CD4-positive, alpha-beta memory T cell (primary cell): Measurements from ENCODE around the gene KCTD21. TPM values are rescaled to one million over a fixed set of nuclear protein-coding genes. Genes with fewer than 3 reads are reported as not detected.

Experiments
- CTCF ChIA-PET: fragments of 350-600 bp; sonication (Branson Sonifier 250); formaldehyde crosslinking; loops from one replicate; lab custom pipeline; 2021; ENCODE audit warnings: inconsistent platforms; ENCODE audit not compliant: partially characterized antibody; lab: Charles Lee
- POLR2A ChIA-PET: fragments of 350-600 bp; sonication (Branson Sonifier 250); formaldehyde crosslinking; loops from one replicate; lab custom pipeline; 2021; ENCODE audit not compliant: partially characterized antibody; lab: Charles Lee
- DNase-seq, 5 donors: peaks; one replicate each; pipeline versions ENCODE4 v3.0.0 to v3.0.0-alpha.2; 2020 to 2022; ENCODE audit warnings: mixed read lengths in 1 of 5
- H3K27ac ChIP-seq: one replicate; pipeline ENCODE4 v1.7.0; 2013; ENCODE audit warnings: low read depth, low read length
- H3K27me3 ChIP-seq: 2 replicates; pipeline ENCODE4 v1.7.0; 2013; ENCODE audit warnings: mild to moderate bottlenecking, low read length, moderate library complexity; ENCODE audit not compliant: insufficient read depth
- H3K36me3 ChIP-seq: 2 replicates; pipeline ENCODE4 v1.7.0; 2013; ENCODE audit warnings: mild to moderate bottlenecking, low read length, moderate library complexity; ENCODE audit not compliant: insufficient read depth
- H3K4me1 ChIP-seq: 2 replicates; pipeline ENCODE4 v1.7.0; 2013; ENCODE audit warnings: mild to moderate bottlenecking, low read length, moderate library complexity; ENCODE audit not compliant: insufficient read depth
- H3K4me3 ChIP-seq, 2 donors: one replicate each; pipeline ENCODE4 v1.7.0; 2013; ENCODE audit warnings: low read length in 2 of 2, mild to moderate bottlenecking in 1 of 2
- H3K9me3 ChIP-seq, 2 donors: one replicate each; pipeline ENCODE4 v1.7.0; 2013; ENCODE audit warnings: low read length in 2 of 2, control low read depth in 1 of 2; ENCODE audit not compliant: control insufficient read depth in 1 of 2
- H3K27ac Mint-ChIP-seq, 7 donors: one replicate each; pipeline ENCODE4 v1.8.0; 2020 to 2021; ENCODE audit warnings: mixed read lengths in 7 of 7, mild to moderate bottlenecking in 6 of 7, inconsistent platforms in 3 of 7, moderate library complexity in 3 of 7
- H3K27me3 Mint-ChIP-seq, 2 donors: one replicate each; pipeline ENCODE4 v1.8.0; 2020 to 2021; ENCODE audit warnings: mixed read lengths in 2 of 2
- H3K36me3 Mint-ChIP-seq, 2 donors: one replicate each; pipeline ENCODE4 v1.8.0; 2020 to 2021; ENCODE audit warnings: mixed read lengths in 2 of 2, inconsistent platforms in 1 of 2, mild to moderate bottlenecking in 1 of 2
- H3K4me1 Mint-ChIP-seq, 4 donors: one replicate each; pipeline ENCODE4 v1.8.0; 2020 to 2021; ENCODE audit warnings: mixed read lengths in 4 of 4, mild to moderate bottlenecking in 1 of 4
- H3K4me3 Mint-ChIP-seq, 8 donors: one replicate each; pipeline ENCODE4 v1.8.0; 2020 to 2021; ENCODE audit warnings: mixed read lengths in 8 of 8, mild to moderate bottlenecking in 7 of 8, moderate library complexity in 6 of 8, inconsistent platforms in 3 of 8
- H3K9me3 Mint-ChIP-seq, 8 donors: one replicate each; pipeline ENCODE4 v1.8.0; 2020 to 2021; ENCODE audit warnings: mixed read lengths in 8 of 8, mild to moderate bottlenecking in 5 of 8, inconsistent platforms in 3 of 8, moderate library complexity in 1 of 8
- intact Hi-C: fragments of 100-400 bp; cut with micrococcal nuclease; formaldehyde crosslinking; loops from one replicate; pipeline ENCODE4 v1.15.1; 2023
- polyA plus RNA-seq, 2 donors: library from polyadenylated mRNA; unstranded; fragments of 300-500 nt; fragmentation: Illumina TruSeq; gene quantifications; one replicate each; pipeline ENCODE4 v1.2.3, GENCODE V29; 2021
- total RNA-seq, 2 experiments: library from RNA; stranded (reverse); gene quantifications; one replicate each; pipeline ENCODE4 v1.2.3, GENCODE V29; 2021

KCTD21 gene
- total and polyA plus RNA-seq, 4 experiments from 2014 or later: 0.88 to 8.6 (median 5.3) TPM

GRCh38 chr11:78138291-78138690, 50.1 kb downstream of the KCTD21 start:
- Mint-ChIP-seq H3K27me3 (no peaks in the 10 kb centered on the region), H3K36me3 (peaks cover 18 to 24% of the 10 kb centered on the region in 2 donors), H3K4me1 (peaks cover 22 to 37% (median 31%) of the 10 kb centered on the region in 4 donors), H3K9me3 (no peaks in the 10 kb centered on the region), H3K27ac (peak overlapping the region; percentile 53 to 91 (median 77)), H3K4me3 (peak overlapping the region; percentile 61 to 97 (median 83))
- ChIA-PET POLR2A (interaction anchor here (1.5 to 2.9 kb wide), 5 partner anchors 51 to 437 kb away, joined by 12 to 29 read pairs (median 16); partner anchors contain the start of genes GAB2, INTS4, KCTD21 and NARS2), CTCF (interaction anchor here (1.2 to 1.6 kb wide), 2 partner anchors 15 to 277 kb away, joined by 4 to 8 read pairs; no protein-coding TSS in a partner anchor)
- no peak overlapping the region for H3K4me3 ChIP-seq
- no peaks in the 10 kb centered on the region for H3K36me3 ChIP-seq
- intact Hi-C loops: loop anchor here (2.0 kb wide), 2 partner anchors 279 to 437 kb away; partner anchors contain the start of genes GAB2 and NARS2
- no peaks in the 10 kb centered on the region for H3K27me3 ChIP-seq
- no peak overlapping the region for H3K27ac ChIP-seq
- no peak for DNase-seq
- no peaks in the 10 kb centered on the region for H3K9me3 ChIP-seq
- peaks cover 21% of the 10 kb centered on the region for H3K4me1 ChIP-seq

GRCh38 chr11:78132475-78132874, 56.0 kb downstream of the KCTD21 start:
- DNase-seq: no peak
- no peak overlapping the region for H3K27ac ChIP-seq
- Mint-ChIP-seq H3K4me3 (no peak overlapping the region), H3K4me1 (peaks cover 6 to 13% (median 8%) of the 10 kb centered on the region in 4 donors), H3K36me3 (peaks cover 11 to 22% of the 10 kb centered on the region in 2 donors), H3K9me3 (no peaks in the 10 kb centered on the region), H3K27ac (peak overlapping the region in 1 of 7 donors; percentile 54), H3K27me3 (no peaks in the 10 kb centered on the region)
- H3K27me3 ChIP-seq: no peaks in the 10 kb centered on the region
- CTCF ChIA-PET: interaction anchor here (0.6 kb wide), 1 partner anchor 27 kb away, joined by 3 read pairs; no protein-coding TSS in a partner anchor
- no peaks in the 10 kb centered on the region for H3K9me3 ChIP-seq
- POLR2A ChIA-PET: no interaction called here
- H3K4me3 ChIP-seq: no peak overlapping the region
- H3K4me1 ChIP-seq: no peaks in the 10 kb centered on the region
- no peaks in the 10 kb centered on the region for H3K36me3 ChIP-seq
- intact Hi-C loops: no loop called here

GRCh38 chr11:78131956-78132355, 56.5 kb downstream of the KCTD21 start:
- peak overlapping the region in 3 of 7 donors; percentile 4 to 54 (median 14) for H3K27ac Mint-ChIP-seq
- no peaks in the 10 kb centered on the region for H3K4me1 ChIP-seq
- ChIA-PET POLR2A (no interaction called here), CTCF (interaction anchor here (0.6 kb wide), 1 partner anchor 26 kb away, joined by 3 read pairs; no protein-coding TSS in a partner anchor)
- H3K4me3 ChIP-seq: no peak overlapping the region
- no peaks in the 10 kb centered on the region for H3K27me3 ChIP-seq
- intact Hi-C loops: no loop called here
- H3K27me3 Mint-ChIP-seq: no peaks in the 10 kb centered on the region
- no peak overlapping the region for H3K27ac ChIP-seq
- no peaks in the 10 kb centered on the region for H3K36me3 ChIP-seq
- no peaks in the 10 kb centered on the region for H3K9me3 ChIP-seq
- H3K4me3 Mint-ChIP-seq: no peak overlapping the region
- H3K36me3 Mint-ChIP-seq: peaks cover 9 to 17% of the 10 kb centered on the region in 2 donors
- no peak for DNase-seq
- no peaks in the 10 kb centered on the region for H3K9me3 Mint-ChIP-seq
- peaks cover 4 to 9% (median 5%) of the 10 kb centered on the region in 4 donors for H3K4me1 Mint-ChIP-seq

GRCh38 chr11:78127403-78127802, 61.0 kb downstream of the KCTD21 start:
- Histone ChIP-seq H3K9me3 (no peaks in the 10 kb centered on the region), H3K27ac (no peak overlapping the region), H3K4me1 (no peaks in the 10 kb centered on the region), H3K27me3 (no peaks in the 10 kb centered on the region), H3K36me3 (peaks cover 4% of the 10 kb centered on the region), H3K4me3 (no peak overlapping the region)
- peaks cover 4 to 7% (median 5%) of the 10 kb centered on the region in 4 donors for H3K4me1 Mint-ChIP-seq
- no peaks in the 10 kb centered on the region for H3K27me3 Mint-ChIP-seq
- H3K27ac Mint-ChIP-seq: no peak overlapping the region
- CTCF ChIA-PET: no interaction called here
- no peak for DNase-seq
- no peaks in the 10 kb centered on the region for H3K9me3 Mint-ChIP-seq
- intact Hi-C loops: no loop called here
- POLR2A ChIA-PET: no interaction called here
- no peak overlapping the region for H3K4me3 Mint-ChIP-seq
- peaks cover 7 to 17% of the 10 kb centered on the region in 2 donors for H3K36me3 Mint-ChIP-seq

Other genes with a start within 250 kb of the KCTD21 start
- 10 to 100 TPM; 84.0 to 85.0 TPM for gene INTS4, start 194.0 kb downstream of the KCTD21 start, total RNA-seq
- 10 to 100 TPM; 37.2 to 42.1 TPM for gene INTS4, start 194.0 kb downstream of the KCTD21 start, polyA plus RNA-seq
- under 1 TPM in 1 of 2 experiments, not detected in 1; 0.20 TPM for gene KCTD14, start 165.3 kb downstream of the KCTD21 start, total RNA-seq
- gene KCTD14, start 165.3 kb downstream of the KCTD21 start, polyA plus RNA-seq: not detected
- not detected for gene THRSP, start 124.8 kb downstream of the KCTD21 start, total RNA-seq
- gene THRSP, start 124.8 kb downstream of the KCTD21 start, polyA plus RNA-seq: under 1 TPM in 1 of 2 donors, not detected in 1; 0.16 TPM
- 10 to 100 TPM; 80.5 to 86.5 TPM for gene NDUFC2, start 108.8 kb downstream of the KCTD21 start, total RNA-seq
- 100 to 1,000 TPM; 158 to 188 TPM for gene NDUFC2, start 108.8 kb downstream of the KCTD21 start, polyA plus RNA-seq
- 10 to 100 TPM; 27.6 to 31.2 TPM for gene ALG8, start 49.0 kb downstream of the KCTD21 start, total RNA-seq
- 10 to 100 TPM; 47.6 to 66.9 TPM for gene ALG8, start 49.0 kb downstream of the KCTD21 start, polyA plus RNA-seq
- gene USP35, start 293 bp upstream of the KCTD21 start, total RNA-seq: 10 to 100 TPM; 12.4 to 14.3 TPM
- 1 to 10 TPM in 1 of 2 donors, under 1 TPM in 1; 0.11 to 1.2 TPM for gene USP35, start 293 bp upstream of the KCTD21 start, polyA plus RNA-seq
- 1 to 10 TPM; 5.5 to 6.7 TPM for gene GAB2, start 229.2 kb upstream of the KCTD21 start, total RNA-seq
- under 1 TPM; 0.05 to 0.73 TPM for gene GAB2, start 229.2 kb upstream of the KCTD21 start, polyA plus RNA-seq